ENCODE measurements around the gene GADD45B. TPM values are rescaled to one million over a fixed set of nuclear protein-coding genes. Genes with fewer than 3 reads are reported as not detected.

Gene GADD45B
- total RNA-seq, 1 experiment from 2014 or later: 16.2 TPM

- Histone ChIP-seq H2BK120ac (ENCODE audit: low read depth, low read length, poor library complexity, severe bottlenecking) (no peak overlapping the region), H4K8ac (replicated peaks; ENCODE audit: insufficient read length, low read depth, low read length) (no peak overlapping the region), H3K27me3 (ENCODE audit: insufficient read depth, low read length) (no peaks in the 10 kb centered on the region), H2BK12ac (ENCODE audit: insufficient read length, low read depth, low read length) (no peak overlapping the region), H3K14ac (ENCODE audit: insufficient read depth, low read length) (no peak overlapping the region), H2BK15ac (ENCODE audit: low read depth, low read length) (no peak overlapping the region), H3K79me1 (ENCODE audit: insufficient read depth, low read depth, low read length, poor library complexity, severe bottlenecking) (no peaks in the 10 kb centered on the region), H3K56ac (ENCODE audit: insufficient read length, low read depth, low read length) (no peak overlapping the region), H2AK5ac (ENCODE audit: insufficient read length, low read length) (no peak overlapping the region), H3K4me2 (ENCODE audit: insufficient read depth, insufficient read length, low read length) (no peak overlapping the region), H3T11ph (ENCODE audit: low read length) (no peak overlapping the region), H2BK20ac (ENCODE audit: low read depth, low read length, poor library complexity, severe bottlenecking) (no peak overlapping the region), H4K91ac (ENCODE audit: insufficient read length, low read depth, low read length) (no peak overlapping the region), H3K4me1 (ENCODE audit: insufficient read depth, low read length) (no peaks in the 10 kb centered on the region; the same call in 1 of the 2 replicates), H3K9ac (ENCODE audit: extremely low read depth, insufficient read length, low read length) (no peak overlapping the region), H3K23me2 (ENCODE audit: insufficient read length, low read depth, low read length, poor library complexity, severe bottlenecking) (no peaks in the 10 kb centered on the region), H4K20me1 (ENCODE audit: control insufficient read depth, insufficient read depth, insufficient read length) (no peaks in the 10 kb centered on the region), H2AFZ (ENCODE audit: low read length) (no peak overlapping the region), H4K5ac (ENCODE audit: insufficient read length, low read depth, low read length) (no peak overlapping the region), H3K79me2 (ENCODE audit: insufficient read depth, low read length) (no peaks in the 10 kb centered on the region), H3K27ac (ENCODE audit: insufficient read length, low read depth, low read length) (no peak overlapping the region), H3K23ac (ENCODE audit: insufficient read length, low read depth, low read length) (no peak overlapping the region), H3K9me3 (ENCODE audit: control insufficient read depth, low read depth, low read length) (no peaks in the 10 kb centered on the region), H3K4ac (ENCODE audit: low read depth, low read length) (no peak overlapping the region), H3K18ac (ENCODE audit: insufficient read length, low read depth, low read length) (no peak overlapping the region), H2BK5ac (ENCODE audit: insufficient read length, low read length) (no peak overlapping the region)
- WGBS (ENCODE audit: extremely low coverage, insufficient read length, low lambda C conversion rate): no CpG with 5 or more reads among the region's 12 CpGs
- H3K4me1 Mint-ChIP-seq: peaks cover 10 to 11% of the 10 kb centered on the region in 2 experiments; a peak in 3 of 4 replicates
- TF ChIP-seq CTCF (conservative IDR thresholded peaks at IDR 0.05): no peak
- no peak overlapping the region for H3K4me3 Mint-ChIP-seq
- H3K36me3 Mint-ChIP-seq (ENCODE audit: insufficient read depth in 1 of 3, low read depth in 3 of 3): peaks cover 0 to 3% (median 0%) of the 10 kb centered on the region in 3 experiments; a peak in 2 of 7 replicates
- peaks cover 0 to 3% of the 10 kb centered on the region in 2 experiments; a peak in 2 of 5 replicates for H3K9me3 Mint-ChIP-seq
- no peak overlapping the region for H3K27ac Mint-ChIP-seq
- DNase-seq: no peak
- peaks cover 2% of the 10 kb centered on the region; the same call in 1 of the 2 replicates for H3K27me3 Mint-ChIP-seq (ENCODE audit: low read depth)
Measured at GRCh38 chr19:2507109-2507508, 31.2 kb downstream of the GADD45B start.

All from H9 (cell line).